CD4-positive, alpha-beta T cell treated with Interleukin-1 beta for 1 hour (primary cell): ENCODE results near the gene GTF2A1.

Experiments used
- DNase-seq, 2 donors: peaks; one replicate each; pipeline ENCODE4 v3.0.0-alpha.2; 2020 to 2022

The GTF2A1 gene

DNA sequence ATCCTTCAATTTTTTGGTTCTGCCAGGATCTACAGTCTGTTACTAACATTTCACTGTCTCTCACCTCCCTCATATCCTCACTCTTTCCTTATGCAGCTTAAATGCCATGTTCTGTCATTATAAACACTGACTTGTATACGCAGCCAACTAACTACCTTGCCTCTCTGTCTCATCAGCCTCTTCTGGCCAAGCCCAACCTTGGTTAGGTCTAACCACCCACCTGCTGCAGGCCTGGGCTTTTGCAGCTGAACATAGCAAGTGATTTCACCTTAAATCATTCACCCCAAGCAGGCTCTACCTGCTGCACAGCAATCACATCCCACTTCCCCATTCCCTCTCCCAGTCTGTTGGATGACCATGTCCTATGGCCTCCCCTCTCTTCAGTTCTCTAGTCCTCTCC lies 91.5 kb downstream of the GTF2A1 start:
- DNase-seq: no peak

DNA sequence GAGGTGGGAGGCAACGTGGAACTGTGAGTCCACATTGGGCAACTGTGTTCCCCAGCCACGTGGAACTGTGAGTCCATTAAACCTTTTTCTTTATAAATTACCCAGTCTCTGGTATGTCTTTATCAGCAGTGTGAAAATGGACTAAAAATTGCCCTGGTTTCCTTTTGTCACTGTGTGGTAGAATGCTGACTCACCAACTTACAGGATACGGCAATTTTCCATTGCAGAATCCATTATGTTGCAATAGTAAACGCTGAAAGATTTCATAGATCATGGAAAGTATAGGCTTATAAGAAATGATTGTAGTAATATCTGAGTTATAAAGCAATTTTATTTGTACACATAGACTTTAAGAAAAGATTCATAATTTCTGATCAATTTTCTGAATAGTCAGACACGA lies 93.0 kb downstream of the GTF2A1 start:
- DNase-seq: no peak

- no peak for DNase-seq
Measured at GRCh38 chr14:81125536-81125935, 95.2 kb downstream of the GTF2A1 start.
